SIG-M5 treated with dmso at 0.1 percent for 504 hours (cell line): Measurements from ENCODE around the gene CD99L2.
A peak's percentile ranks its signal among the peaks of the same experiment; 100 is the strongest.
"Not testable (repeated sequence)": the region's sequence is repeated elsewhere in the genome, so short reads cannot be mapped to it uniquely, and the experiment has no call there.

Source experiments
- DNase-seq: peaks from one replicate; lab custom pipeline; 2025; ENCODE audit not compliant: unreplicated experiment; lab: John Stamatoyannopoulos, UW

The CD99L2 gene

GRCh38 chrX:150857453-150857852 lies 41.0 kb downstream of the CD99L2 start:
- no peak for DNase-seq

- DNase-seq, result no peak
These were observed 41.7 kb downstream of the CD99L2 start for GRCh38 chrX:150856785-150857184.

- DNase-seq, result no peak
These were observed 42.4 kb downstream of the CD99L2 start for GRCh38 chrX:150856101-150856500.

DNA sequence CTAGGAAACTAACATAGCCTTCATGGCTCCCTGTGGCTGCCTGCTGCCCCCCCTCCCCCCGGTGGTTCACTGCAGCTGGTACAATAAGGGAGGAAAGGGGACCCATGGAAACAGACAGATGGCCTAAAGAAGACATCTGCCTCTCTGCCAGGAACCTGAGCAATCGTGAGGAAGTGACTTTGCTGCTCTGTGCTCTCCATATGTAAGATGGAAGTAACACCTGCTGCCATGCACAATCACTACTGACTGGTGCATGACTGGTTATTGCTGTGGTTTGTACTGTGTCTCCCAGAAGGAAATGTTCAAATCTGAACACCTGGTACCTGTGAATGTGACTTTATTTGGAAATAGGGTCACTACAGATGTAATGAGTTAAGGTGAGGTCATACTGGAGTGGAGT lies 43.6 kb downstream of the CD99L2 start:
- no peak for DNase-seq

DNA sequence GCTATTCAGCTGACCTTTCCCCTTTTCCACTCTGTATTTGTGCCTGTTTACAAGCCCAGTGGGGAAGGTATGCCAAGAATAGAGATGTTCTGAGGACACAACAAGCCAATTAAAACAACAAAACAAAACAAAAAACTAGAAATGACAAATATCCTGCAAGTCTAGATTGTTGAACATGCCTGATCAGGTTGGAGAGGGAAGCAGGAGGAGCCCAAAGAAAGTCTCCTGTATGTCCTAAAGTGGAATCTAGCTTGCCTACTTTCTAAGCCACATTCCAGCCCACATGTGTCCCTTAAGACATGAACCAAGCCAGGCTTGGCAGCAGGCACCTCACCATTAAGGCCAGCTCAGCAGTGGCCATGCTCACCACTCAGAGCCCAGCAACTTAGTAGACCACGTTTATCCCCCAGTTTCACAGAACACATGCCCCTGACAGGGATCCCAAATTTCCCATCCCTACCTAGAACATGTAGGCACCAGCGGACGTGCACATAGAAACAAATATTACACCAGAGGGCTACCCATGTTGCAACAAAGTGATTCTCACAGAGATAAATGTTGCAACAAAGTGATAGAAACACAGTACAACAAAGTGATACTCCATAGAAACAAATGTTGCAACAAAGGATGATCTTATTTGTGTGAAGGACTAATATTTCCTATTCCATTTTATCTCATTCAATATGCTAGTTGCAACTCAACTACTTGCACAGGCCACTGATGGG lies 48.3 kb downstream of the CD99L2 start:
- peak; percentile 71 for DNase-seq

DNA sequence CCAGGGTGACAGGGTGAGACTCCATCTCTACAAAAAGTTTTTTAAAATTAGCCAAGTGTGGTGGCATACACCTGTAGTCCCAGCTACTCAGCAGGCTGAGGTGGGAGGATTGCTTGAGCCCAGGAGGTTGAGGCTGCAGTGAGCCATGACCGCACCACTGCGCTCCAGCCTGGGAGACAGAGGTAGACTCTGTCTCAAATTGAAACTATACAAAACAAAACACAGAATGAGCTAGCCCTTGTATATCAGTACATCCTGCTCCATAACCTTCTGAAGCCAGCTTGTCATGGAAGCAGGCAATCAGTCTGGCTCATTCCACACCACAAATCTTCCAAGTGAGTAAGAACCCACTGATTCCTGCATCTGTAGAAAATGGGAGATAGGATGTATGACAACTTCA lies 49.0 kb downstream of the CD99L2 start:
- DNase-seq, result no peak

- peak; percentile 66 for DNase-seq
These were observed 49.5 kb downstream of the CD99L2 start for GRCh38 chrX:150848914-150849365.

GRCh38 chrX:150847088-150847487 lies 51.4 kb downstream of the CD99L2 start:
- DNase-seq, result peak; percentile 18

- no peak for DNase-seq
These were observed 52.3 kb downstream of the CD99L2 start for GRCh38 chrX:150846130-150846529.

- peak; percentile 32 for DNase-seq
These were observed 53.4 kb downstream of the CD99L2 start for GRCh38 chrX:150845091-150845490.

DNA sequence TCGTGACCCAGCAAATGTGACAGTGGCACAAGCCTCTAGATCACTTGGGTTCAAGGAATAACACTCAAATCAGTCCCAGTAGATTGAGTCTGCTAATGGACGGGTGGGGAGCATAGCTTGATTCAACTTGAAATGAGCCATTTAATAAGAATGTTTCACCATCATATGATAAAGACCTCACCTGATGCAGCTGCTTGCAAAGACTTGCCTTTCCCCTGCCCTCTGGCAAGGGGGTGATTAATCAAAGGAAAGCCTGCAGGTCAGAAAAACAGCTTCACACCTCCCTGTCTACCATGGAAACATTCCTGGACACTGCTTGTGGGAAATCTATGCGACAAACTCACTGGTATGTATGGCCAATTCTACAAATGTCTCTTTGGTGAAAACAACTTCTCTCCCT lies 54.5 kb downstream of the CD99L2 start:
- no peak for DNase-seq

DNA sequence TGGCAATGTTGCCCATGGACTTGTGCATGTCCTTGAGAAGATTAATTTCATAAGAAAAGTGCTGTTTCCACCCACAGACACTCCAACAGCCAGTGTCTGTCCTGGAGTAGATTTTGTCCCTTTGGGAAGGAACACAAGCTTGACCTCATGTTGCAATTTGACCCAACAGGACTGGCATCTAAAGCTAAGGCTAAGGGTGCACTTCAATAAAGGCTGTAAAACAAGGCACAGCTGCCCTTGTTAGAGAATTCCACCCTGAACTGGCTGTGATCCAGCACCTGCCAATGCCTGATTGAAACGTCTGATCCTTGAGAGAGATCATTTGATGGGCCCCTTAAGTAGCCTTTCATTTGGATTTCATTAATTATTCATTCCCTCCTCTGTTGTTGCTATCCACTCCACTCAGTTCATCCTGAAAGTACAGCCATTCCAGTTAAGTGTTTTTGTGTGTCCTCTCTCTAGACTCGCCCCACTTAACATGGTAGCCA lies 56.2 kb downstream of the CD99L2 start:
- no peak for DNase-seq

DNA sequence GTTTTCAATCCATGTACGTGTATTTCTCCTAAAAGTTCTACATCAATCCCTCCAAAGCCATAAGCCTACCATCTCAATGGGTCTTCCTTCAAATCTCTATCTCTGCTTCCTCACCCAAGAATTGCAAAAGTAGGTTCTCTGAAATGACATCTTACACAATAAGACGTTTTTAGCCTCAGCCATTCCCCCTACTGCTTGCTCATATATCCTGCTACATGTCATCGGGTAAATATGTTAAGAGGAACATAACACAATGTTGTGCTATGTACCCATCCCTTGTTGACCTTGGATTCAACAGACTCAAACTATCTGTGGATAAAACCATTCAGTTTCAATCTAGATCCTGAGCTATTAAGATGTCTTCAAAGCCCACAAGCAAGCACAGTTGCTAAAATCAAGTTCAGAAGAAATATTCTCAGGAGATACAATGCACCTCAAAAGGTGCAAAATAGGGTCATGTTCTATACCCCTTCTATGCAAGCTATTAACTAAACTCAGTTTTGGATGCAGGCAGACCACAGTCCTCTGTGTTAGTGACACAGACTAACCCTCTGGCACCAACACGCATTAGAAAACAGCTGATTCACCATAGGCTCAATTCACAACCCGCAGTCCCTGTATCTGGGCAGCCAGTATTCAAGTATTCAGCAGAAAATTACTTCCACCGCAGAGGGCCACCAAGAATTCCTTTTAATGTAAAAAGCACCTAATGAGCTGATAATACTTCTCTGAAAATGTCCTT lies 56.8 kb downstream of the CD99L2 start:
- DNase-seq, result peak; percentile 79

DNA sequence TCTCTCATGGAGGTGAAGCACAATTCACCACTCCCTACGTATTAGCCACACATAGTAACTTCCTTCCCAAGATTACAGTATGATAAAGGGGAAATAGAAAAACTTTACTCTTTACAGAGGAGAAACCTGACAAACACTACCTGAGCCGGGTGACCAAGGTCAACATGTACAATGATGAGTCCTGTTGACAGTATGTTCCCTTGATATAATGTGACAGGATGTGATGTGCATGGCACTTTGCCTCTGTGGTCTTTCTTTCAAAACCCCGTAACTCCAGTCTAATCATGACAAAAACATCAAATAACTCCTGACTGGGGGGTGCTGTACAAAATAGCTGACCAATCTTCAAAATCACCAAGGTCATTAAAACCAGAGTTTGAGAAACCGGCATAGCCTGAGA lies 60.6 kb downstream of the CD99L2 start:
- no peak for DNase-seq

DNA sequence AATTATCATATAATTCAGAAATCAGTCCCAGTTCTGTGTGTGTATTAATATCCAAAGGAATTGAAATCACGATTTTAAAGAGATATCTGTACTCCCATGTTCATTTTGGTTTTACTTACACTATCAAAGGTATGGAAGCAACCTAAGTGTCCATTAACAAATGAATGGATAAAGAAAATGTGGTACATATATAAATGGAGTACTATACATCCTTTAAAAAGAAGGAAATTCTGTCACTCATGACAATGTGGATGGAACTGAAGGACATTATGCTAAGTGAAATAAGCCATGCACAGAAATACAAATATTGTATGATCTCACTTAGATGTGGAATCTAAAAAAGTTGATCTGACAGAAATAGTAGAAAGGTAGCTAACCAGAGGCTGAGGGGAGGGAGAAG lies 63.8 kb downstream of the CD99L2 start:
- no peak for DNase-seq

DNA sequence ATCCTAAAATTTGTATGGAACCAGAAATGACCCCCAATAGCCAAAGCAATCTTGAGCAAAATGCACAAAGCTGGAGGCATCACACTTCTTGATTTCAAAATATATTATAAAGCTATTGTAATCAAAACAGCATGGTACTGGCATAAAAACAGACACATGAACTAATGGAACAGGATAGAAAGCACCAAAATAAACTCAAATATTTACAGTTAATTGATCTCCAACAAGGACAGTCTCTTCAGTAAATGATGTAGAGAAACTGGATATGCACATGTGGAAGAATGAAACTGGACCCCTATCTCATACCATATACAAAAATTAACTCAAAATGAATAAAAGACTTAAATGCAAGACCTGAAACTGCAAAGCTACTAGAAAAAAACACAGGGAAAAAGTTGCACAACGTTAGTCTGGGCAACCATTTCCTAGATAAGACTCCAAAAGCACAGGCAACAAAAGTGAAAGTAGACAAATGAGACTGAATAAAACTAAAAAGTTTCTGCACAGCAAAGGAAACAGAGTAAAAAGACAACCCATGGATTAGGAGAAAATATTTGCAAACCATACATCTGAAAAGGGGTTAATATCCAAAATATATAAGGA lies 64.9 kb downstream of the CD99L2 start:
- no peak for DNase-seq

DNA sequence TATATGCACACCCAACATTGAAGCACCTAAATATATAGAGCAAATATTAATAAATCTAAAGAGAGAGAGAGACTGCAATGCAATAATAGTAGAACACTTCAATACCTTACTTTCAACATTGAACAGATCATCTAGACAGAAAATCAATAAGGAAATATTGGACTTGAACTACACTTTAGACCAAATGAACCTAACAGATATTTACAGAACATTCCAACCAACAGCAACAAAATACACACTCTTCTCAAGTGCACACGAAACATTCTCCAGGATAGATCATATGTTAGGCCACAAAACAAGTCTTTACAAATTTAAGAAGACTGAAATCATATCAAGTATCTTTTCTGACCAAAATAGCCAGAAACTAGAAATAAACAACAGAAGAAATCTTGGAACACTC lies 66.6 kb downstream of the CD99L2 start:
- DNase-seq, result no peak

GRCh38 chrX:150828785-150829184 lies 69.7 kb downstream of the CD99L2 start:
- no peak for DNase-seq

DNA sequence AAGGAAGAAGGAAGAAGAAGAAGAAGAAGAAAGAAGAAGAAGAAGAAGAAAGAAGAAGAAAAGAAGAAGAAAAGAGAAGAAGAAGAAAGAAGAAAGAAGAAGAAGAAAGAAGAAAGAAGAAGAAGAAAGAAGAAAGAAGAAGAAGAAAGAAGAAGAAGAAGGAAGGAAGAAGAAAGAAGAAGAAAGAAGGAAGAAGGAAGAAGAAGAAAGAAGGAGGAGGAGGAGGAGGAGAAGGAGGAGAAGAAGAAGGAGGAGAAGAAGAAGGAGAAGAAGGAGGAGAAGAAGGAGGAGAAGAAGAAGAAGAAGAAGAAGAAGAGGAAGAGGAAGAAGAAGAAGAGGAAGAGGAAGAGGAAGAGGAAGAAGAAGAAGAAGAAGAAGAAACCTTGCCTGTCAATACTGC lies 74.1 kb downstream of the CD99L2 start:
- not testable (repeated sequence) for DNase-seq

DNA sequence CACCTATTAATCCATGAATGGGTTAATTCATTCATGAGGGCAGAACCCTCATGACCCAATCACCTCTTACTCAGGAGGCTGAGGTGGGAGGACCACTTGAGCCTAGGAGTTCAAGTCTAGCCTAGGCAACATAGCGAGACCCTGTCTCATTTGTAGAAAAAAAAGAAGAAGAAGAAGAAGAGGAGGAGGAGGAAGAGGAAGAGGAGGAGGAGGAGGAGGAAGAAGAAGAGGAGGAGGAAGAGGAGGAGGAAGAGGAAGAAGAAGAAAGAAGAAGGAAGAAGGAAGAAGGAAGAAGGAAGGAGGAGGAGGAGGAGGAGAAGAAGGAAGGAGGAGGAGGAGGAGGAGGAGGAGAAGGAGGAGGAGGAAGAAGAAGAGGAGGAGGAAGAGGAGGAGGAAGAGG lies 74.6 kb downstream of the CD99L2 start:
- DNase-seq, result not testable (repeated sequence)

GRCh38 chrX:150821971-150822370 lies 76.5 kb downstream of the CD99L2 start:
- no peak for DNase-seq

DNA sequence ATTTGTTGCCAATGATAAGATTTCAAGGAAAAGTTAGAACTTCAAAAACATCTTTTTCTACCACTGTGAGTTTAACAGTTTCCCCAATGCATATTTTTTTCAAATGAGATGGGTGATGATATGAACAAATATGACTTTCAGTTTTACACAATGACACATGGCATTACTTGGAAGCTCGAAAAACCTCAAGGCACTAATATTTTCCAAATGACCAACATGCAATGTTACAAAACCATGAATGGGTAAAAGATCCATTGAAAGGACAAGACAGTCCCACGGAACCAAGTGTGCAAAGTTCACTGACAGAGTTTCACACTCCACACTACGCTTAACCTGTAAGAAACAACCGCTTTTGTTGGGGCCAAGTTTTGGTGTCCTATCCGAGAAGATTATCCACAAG lies 84.5 kb downstream of the CD99L2 start:
- no peak for DNase-seq
